ENCODE data around the gene PRKCE.

Gene PRKCE

GRCh38 chr2:46142546-46143428 is 491.3 kb downstream of the PRKCE start:
- Histone ChIP-seq H3K36me3 (peaks cover 11% of the 10 kb centered on the region; the same call in 1 of the 2 replicates), H3K4me3 (ENCODE audit: low read depth, low read length) (no peak overlapping the region), H3K9me3 (no peaks in the 10 kb centered on the region; the same call in 1 of the 2 replicates), H3K27me3 (no peaks in the 10 kb centered on the region), H3K4me1 (no peaks in the 10 kb centered on the region)
- DNase-seq, result no peak
- TF ChIP-seq, protein P1, sequence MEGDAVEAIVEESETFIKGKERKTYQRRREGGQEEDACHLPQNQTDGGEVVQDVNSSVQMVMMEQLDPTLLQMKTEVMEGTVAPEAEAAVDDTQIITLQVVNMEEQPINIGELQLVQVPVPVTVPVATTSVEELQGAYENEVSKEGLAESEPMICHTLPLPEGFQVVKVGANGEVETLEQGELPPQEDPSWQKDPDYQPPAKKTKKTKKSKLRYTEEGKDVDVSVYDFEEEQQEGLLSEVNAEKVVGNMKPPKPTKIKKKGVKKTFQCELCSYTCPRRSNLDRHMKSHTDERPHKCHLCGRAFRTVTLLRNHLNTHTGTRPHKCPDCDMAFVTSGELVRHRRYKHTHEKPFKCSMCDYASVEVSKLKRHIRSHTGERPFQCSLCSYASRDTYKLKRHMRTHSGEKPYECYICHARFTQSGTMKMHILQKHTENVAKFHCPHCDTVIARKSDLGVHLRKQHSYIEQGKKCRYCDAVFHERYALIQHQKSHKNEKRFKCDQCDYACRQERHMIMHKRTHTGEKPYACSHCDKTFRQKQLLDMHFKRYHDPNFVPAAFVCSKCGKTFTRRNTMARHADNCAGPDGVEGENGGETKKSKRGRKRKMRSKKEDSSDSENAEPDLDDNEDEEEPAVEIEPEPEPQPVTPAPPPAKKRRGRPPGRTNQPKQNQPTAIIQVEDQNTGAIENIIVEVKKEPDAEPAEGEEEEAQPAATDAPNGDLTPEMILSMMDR (IDR thresholded peaks at IDR 0.05; ENCODE audit: low read depth, low read length), result no peak

DNA sequence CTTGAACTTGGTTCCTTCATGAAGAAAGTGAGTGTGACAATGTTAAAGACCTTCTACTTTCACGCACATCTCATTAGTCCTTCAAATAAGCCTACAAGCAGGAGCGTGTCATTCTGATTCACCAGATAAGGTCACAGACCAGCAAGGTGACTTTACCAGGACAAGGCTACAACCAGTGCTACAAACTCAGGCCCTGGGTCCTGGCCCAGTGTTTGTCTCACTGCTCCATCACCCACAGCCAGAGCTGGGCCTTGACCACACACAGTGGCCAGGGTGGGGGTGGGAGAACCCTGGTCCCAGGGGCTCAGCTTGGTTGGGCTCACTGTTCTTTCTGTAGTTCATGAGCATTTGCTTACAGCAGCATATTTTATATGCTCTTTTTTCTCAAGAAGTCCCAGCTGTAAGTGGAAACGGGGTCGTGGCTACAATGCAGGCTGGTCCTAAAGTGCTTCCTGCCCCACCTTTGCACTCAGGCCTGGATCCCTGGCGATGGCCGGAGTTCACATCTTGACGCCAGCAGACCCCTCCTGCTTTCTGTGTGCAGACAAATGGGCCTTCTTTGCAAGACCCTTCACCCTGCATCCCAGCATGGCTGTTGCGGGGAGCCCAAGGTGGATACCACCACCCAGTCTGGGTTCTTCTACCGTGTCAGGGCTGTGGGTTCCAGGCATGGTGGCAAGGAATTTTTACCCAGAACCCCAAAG is 492.1 kb downstream of the PRKCE start:
- Histone ChIP-seq H3K9me3 (no peaks in the 10 kb centered on the region; the same call in 1 of the 2 replicates), H3K36me3 (peaks cover 14% of the 10 kb centered on the region; the same call in 1 of the 2 replicates), H3K27me3 (no peaks in the 10 kb centered on the region), H3K4me1 (no peaks in the 10 kb centered on the region), H3K4me3 (ENCODE audit: low read depth, low read length) (no peak overlapping the region)
- no peak for DNase-seq
- TF ChIP-seq, protein P1 (IDR thresholded peaks at IDR 0.05; ENCODE audit: low read depth, low read length), result no peak

- no peaks in the 10 kb centered on the region for H3K27me3 ChIP-seq
- no peaks in the 10 kb centered on the region; the same call in 1 of the 2 replicates for H3K9me3 ChIP-seq
- H3K36me3 ChIP-seq, result peaks cover 18% of the 10 kb centered on the region; the same call in 1 of the 2 replicates
- TF ChIP-seq, protein P1 (IDR thresholded peaks at IDR 0.05; ENCODE audit: low read depth, low read length), result no peak
- H3K4me1 ChIP-seq, result no peaks in the 10 kb centered on the region
- no peak overlapping the region for H3K4me3 ChIP-seq (ENCODE audit: low read depth, low read length)
- no peak for DNase-seq
Observed at GRCh38 chr2:46144133-46144800, 492.8 kb downstream of the PRKCE start.

GRCh38 chr2:46145017-46145416 is 493.5 kb downstream of the PRKCE start:
- H3K36me3 ChIP-seq, result peaks cover 18% of the 10 kb centered on the region; the same call in 1 of the 2 replicates
- H3K27me3 ChIP-seq, result no peaks in the 10 kb centered on the region
- H3K4me3 ChIP-seq (ENCODE audit: low read depth, low read length), result no peak overlapping the region
- no peaks in the 10 kb centered on the region for H3K4me1 ChIP-seq
- H3K9me3 ChIP-seq, result no peaks in the 10 kb centered on the region; the same call in 1 of the 2 replicates
- TF ChIP-seq, protein P1 (IDR thresholded peaks at IDR 0.05; ENCODE audit: low read depth, low read length), result no peak
- no peak for DNase-seq

DNA sequence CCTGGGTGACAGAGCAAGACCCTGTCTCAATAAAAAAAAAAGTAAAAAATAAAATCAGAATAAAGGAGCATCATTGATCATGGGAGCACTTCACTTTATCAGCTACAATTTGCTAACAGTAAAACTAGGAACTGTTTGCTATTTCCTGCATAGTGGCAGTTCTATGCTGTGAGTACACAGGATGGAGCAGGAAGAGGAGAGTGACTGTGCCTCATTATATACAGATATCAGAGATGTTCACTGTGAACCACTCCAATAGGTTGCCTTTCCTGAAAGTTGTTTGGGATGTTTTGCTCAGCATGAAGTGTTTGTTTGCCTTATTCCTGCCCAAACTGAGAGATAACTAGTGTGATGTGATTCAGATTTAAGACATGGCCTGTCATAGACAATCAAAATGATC is 494.4 kb downstream of the PRKCE start:
- peaks cover 18% of the 10 kb centered on the region; the same call in 1 of the 2 replicates for H3K36me3 ChIP-seq
- H3K4me3 ChIP-seq (ENCODE audit: low read depth, low read length), result no peak overlapping the region
- no peaks in the 10 kb centered on the region for H3K4me1 ChIP-seq
- no peaks in the 10 kb centered on the region; the same call in 1 of the 2 replicates for H3K9me3 ChIP-seq
- H3K27me3 ChIP-seq, result no peaks in the 10 kb centered on the region
- no peak for DNase-seq
- TF ChIP-seq, protein P1 (IDR thresholded peaks at IDR 0.05; ENCODE audit: low read depth, low read length), result no peak

Measured in BE2C (cell line).